ENCODE results near the gene FAM47E. TPM values are rescaled to one million over a fixed set of nuclear protein-coding genes. Genes with fewer than 3 reads are reported as not detected.

Gene FAM47E, protein sequence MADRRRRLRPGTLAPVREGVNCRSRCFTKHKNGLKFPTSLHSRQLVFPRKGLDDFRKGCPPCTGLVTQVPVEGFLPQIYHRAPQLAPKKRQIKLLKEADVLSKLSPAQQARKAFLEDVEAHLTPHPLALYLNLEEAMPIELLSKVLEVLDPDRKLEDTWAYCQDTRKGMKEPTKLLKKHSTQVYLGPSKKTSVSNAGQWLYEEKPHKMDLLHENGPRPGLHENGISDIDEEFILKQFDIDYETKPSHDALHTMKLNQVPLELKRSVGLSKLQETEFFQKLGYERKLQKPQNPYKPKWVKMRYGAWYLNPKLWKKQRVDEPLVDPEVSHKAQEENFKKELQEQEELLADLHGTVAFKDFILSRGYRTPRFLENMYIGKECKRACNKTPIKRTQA
- not detected in 2 replicates for total RNA-seq (2014; rRNA removed; shearing (Covaris generic))
- polyA plus RNA-seq (2016; fragmentation: Nextera tagmentation; extraction: Ambion mirVana), result not detected in 2 replicates

DNA sequence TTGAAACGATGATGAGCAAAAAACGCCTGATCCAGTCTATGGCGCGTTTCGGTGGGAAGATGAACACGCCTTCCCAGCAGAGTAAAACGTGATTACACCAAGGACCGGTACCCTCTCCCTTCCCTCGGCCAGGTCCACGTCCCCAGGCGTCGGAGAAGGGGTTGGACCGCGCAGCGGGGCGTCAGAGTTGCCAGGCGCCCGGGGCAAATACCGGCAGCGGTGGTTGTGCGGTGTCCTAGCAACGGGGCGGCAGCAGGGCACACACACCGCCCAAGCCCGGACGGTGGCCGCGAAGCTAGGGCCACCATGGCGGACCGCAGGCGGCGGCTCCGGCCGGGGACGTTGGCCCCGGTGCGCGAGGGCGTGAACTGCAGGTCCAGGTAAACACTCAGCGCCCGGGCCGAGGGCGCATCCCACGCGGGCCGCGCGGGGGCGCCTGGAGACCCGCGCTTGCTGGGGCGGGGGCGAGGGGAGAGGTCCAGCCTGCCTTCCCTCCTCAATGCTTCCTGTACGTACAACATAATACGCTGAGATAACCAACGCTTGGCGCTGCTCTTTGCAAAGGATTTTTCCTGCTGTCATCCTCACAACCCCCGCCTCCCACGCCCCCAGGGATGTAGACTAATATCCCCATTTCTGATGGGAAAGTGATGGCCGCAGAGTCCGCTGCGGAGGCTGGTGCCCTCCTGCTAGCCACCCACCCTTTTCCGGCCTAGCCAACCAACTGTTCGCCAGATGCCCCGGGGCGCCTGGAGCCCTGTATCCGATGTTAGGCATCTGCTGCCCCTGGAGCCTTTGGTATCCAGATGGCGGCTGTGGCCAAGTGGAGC is at the start of gene FAM47E:
Gene FAM47E, plus strand, starts transcription at position 281 of the 830 bp plus-strand sequence. Its CDS starts 26 bp downstream, at position 307.
- DNase-seq, result peak; percentile 77
- WGBS, 2 experiments (ENCODE audit: low coverage in 1 of 2, low lambda C conversion rate in 2 of 2, missing lambda C conversion rate in 2 of 2), result 1 to 5% methylated on average over 47 to 51 of the region's 68 CpGs
- H3K79me2 ChIP-seq (ENCODE audit: insufficient read depth), result no peaks in the 10 kb centered on the region
- no peaks in the 10 kb centered on the region for H4K20me1 ChIP-seq (ENCODE audit: insufficient read depth)
- no peaks in the 10 kb centered on the region for H3K9me3 ChIP-seq (ENCODE audit: low read depth)
- H3K4me2 ChIP-seq (ENCODE audit: unreplicated experiment), result peak within 1 kb of the TSS; percentile 75
- TF ChIP-seq EZH2 (IDR thresholded peaks at IDR 0.05; ENCODE audit: insufficient read depth, poor library complexity, severe bottlenecking) (peak; percentile 42), EZH2phosphoT487 (IDR thresholded peaks at IDR 0.05; ENCODE audit: insufficient read depth, low read depth) (0 out of 2 replicates have a peak, but pooled peaks have one; percentile 18)
- peak within 1 kb of the TSS; percentile 65 for H2AFZ ChIP-seq
- peaks cover 89% of the 10 kb centered on the region for H3K27me3 ChIP-seq (replicated peaks; ENCODE audit: insufficient read depth)
- peak within 1 kb of the TSS; percentile 71 for H3K4me3 ChIP-seq
- H3K9ac ChIP-seq, result peak within 1 kb of the TSS; percentile 45
- H3K4me1 ChIP-seq (ENCODE audit: insufficient read depth), result 0 out of 2 replicates have a peak, but pooled peaks cover 4% of the 10 kb centered on the region
- H3F3A ChIP-seq (ENCODE audit: insufficient read depth), result no peaks in the 10 kb centered on the region
- in situ Hi-C loops (cut with MboI), result no loop called here
- no peaks in the 10 kb centered on the region for H3K9me2 ChIP-seq (ENCODE audit: insufficient read depth)
- H3K27ac ChIP-seq, result no peak within 1 kb of the TSS
- H3K36me3 ChIP-seq (ENCODE audit: low read depth), result no peaks in the 10 kb centered on the region

DNA sequence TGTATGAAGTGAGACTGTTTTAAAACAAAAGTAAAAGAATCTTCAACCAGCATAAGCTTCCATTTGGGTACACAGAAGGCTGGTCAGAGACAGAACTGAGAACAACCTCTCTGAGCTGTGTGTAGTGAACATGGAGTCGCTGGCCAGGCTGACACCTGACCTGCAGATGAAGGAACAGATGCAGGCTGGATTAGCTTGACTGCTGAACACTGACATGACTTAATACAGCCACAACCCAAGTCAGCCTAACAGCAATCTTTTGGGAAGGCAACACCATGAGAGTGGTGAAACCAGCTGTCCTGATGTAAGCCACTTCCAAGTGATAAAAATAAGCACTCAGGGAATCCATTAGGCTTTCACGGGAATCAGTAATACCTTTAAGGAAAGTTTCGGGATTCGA is 48.0 kb upstream of the FAM47E start:
- 66 to 78% methylated on average over 4 of the region's 4 CpGs for WGBS, 2 experiments (ENCODE audit: low coverage in 1 of 2, low lambda C conversion rate in 2 of 2, missing lambda C conversion rate in 2 of 2)
- Histone ChIP-seq H3K4me1 (ENCODE audit: insufficient read depth) (peaks cover 36% of the 10 kb centered on the region), H3K27ac (no peak overlapping the region), H3K9me2 (ENCODE audit: insufficient read depth) (no peaks in the 10 kb centered on the region), H2AFZ (no peak overlapping the region), H3F3A (ENCODE audit: insufficient read depth) (peaks cover 45% of the 10 kb centered on the region), H3K9me3 (ENCODE audit: low read depth) (no peaks in the 10 kb centered on the region), H3K4me2 (ENCODE audit: unreplicated experiment) (no peak overlapping the region), H4K20me1 (ENCODE audit: insufficient read depth) (no peaks in the 10 kb centered on the region; the same call in 1 of the 2 replicates), H3K36me3 (ENCODE audit: low read depth) (no peaks in the 10 kb centered on the region), H3K27me3 (replicated peaks; ENCODE audit: insufficient read depth) (no peaks in the 10 kb centered on the region), H3K9ac (no peak overlapping the region), H3K79me2 (ENCODE audit: insufficient read depth) (peaks cover 98% of the 10 kb centered on the region), H3K4me3 (no peak overlapping the region)
- in situ Hi-C loops (cut with MboI), result no loop called here
- DNase-seq, result no peak
- TF ChIP-seq EZH2 (IDR thresholded peaks at IDR 0.05; ENCODE audit: insufficient read depth, poor library complexity, severe bottlenecking) (no peak), EZH2phosphoT487 (IDR thresholded peaks at IDR 0.05; ENCODE audit: insufficient read depth, low read depth) (no peak)

DNA sequence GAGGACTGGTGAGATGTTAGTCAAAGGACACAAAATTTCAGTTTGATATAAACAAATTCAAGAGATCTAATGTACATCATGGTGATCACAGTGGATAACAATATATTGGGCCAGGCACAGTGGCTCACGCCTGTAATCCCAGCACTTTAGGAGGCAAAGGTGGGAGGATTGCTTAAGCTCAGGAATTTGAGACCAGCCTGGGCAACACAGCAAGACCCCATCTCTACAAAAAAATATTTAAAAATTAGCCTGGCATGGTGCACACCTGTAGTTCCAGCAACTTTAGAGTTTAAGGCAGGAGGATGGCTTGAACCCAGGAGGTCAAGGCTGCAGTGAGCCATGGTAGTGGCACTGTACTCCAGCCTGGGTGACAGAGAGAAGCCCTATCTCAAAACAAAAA is 46.6 kb upstream of the FAM47E start:
- 94 to 97% methylated on average over 1 of the region's 1 CpG for WGBS, 2 experiments (ENCODE audit: low coverage in 1 of 2, low lambda C conversion rate in 2 of 2, missing lambda C conversion rate in 2 of 2)
- peaks cover 37% of the 10 kb centered on the region for H3K4me1 ChIP-seq (ENCODE audit: insufficient read depth)
- DNase-seq, result no peak
- no peak overlapping the region for H3K4me2 ChIP-seq (ENCODE audit: unreplicated experiment)
- H2AFZ ChIP-seq, result no peak overlapping the region
- no peaks in the 10 kb centered on the region for H3K36me3 ChIP-seq (ENCODE audit: low read depth)
- no peak overlapping the region for H3K27ac ChIP-seq
- no peak for TF ChIP-seq EZH2phosphoT487 (IDR thresholded peaks at IDR 0.05; ENCODE audit: insufficient read depth, low read depth)
- no peak for TF ChIP-seq EZH2 (IDR thresholded peaks at IDR 0.05; ENCODE audit: insufficient read depth, poor library complexity, severe bottlenecking)
- no peak overlapping the region for H3K9ac ChIP-seq
- H3K9me3 ChIP-seq (ENCODE audit: low read depth), result no peaks in the 10 kb centered on the region
- H3K4me3 ChIP-seq, result no peak overlapping the region
- no peaks in the 10 kb centered on the region for H3K27me3 ChIP-seq (replicated peaks; ENCODE audit: insufficient read depth)
- peaks cover 98% of the 10 kb centered on the region for H3K79me2 ChIP-seq (ENCODE audit: insufficient read depth)
- H4K20me1 ChIP-seq (ENCODE audit: insufficient read depth), result no peaks in the 10 kb centered on the region; the same call in 1 of the 2 replicates
- in situ Hi-C loops (cut with MboI), result no loop called here
- no peaks in the 10 kb centered on the region for H3K9me2 ChIP-seq (ENCODE audit: insufficient read depth)
- peaks cover 43% of the 10 kb centered on the region for H3F3A ChIP-seq (ENCODE audit: insufficient read depth)

DNA sequence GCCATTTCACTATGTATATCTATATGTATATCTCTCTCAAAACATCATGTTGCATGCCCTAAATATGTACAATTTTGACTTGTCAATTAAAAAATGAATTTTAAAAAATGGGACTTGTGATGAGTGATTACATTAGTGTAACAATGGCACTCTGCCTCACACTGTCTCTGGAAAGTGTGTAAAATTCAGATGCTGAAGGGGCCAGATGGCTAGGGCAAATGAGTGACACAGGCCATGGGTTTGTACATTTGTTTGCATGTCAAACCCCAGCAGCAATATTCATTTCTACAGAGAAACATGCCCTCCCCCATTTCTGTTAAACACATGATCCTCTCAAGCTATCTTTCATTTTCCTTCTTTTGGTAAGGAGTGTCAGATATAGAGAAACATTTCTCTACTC is 46.0 kb upstream of the FAM47E start:
- no peak for DNase-seq
- no peaks in the 10 kb centered on the region for H3K27me3 ChIP-seq (replicated peaks; ENCODE audit: insufficient read depth)
- H3K27ac ChIP-seq, result peak overlapping the region; percentile 92; the same call in 1 of the 2 replicates
- peaks cover 46% of the 10 kb centered on the region for H3F3A ChIP-seq (ENCODE audit: insufficient read depth)
- H3K36me3 ChIP-seq (ENCODE audit: low read depth), result no peaks in the 10 kb centered on the region
- peaks cover 98% of the 10 kb centered on the region for H3K79me2 ChIP-seq (ENCODE audit: insufficient read depth)
- H3K9me2 ChIP-seq (ENCODE audit: insufficient read depth), result no peaks in the 10 kb centered on the region
- TF ChIP-seq EZH2phosphoT487 (IDR thresholded peaks at IDR 0.05; ENCODE audit: insufficient read depth, low read depth) (no peak), EZH2 (IDR thresholded peaks at IDR 0.05; ENCODE audit: insufficient read depth, poor library complexity, severe bottlenecking) (no peak)
- no peak overlapping the region for H2AFZ ChIP-seq
- no peak overlapping the region for H3K4me2 ChIP-seq (ENCODE audit: unreplicated experiment)
- in situ Hi-C loops (cut with MboI), result no loop called here
- H3K9ac ChIP-seq, result no peak overlapping the region
- H4K20me1 ChIP-seq (ENCODE audit: insufficient read depth), result no peaks in the 10 kb centered on the region; the same call in 1 of the 2 replicates
- H3K9me3 ChIP-seq (ENCODE audit: low read depth), result no peaks in the 10 kb centered on the region
- H3K4me3 ChIP-seq, result no peak overlapping the region
- H3K4me1 ChIP-seq (ENCODE audit: insufficient read depth), result peaks cover 42% of the 10 kb centered on the region
